Pancreas (tissue), 10 donors: ENCODE measurements around the gene CYS1. TPM values are rescaled to one million over a fixed set of nuclear protein-coding genes. Genes with fewer than 3 reads are reported as not detected.
"Not testable (repeated sequence)": the region's sequence is repeated elsewhere in the genome, so short reads cannot be mapped to it uniquely, and the experiment has no call there.

ENCODE experiments used
- ATAC-seq, 4 donors: fragments of 200-7000 bp; cut with Tn5 transposase; one replicate each; pipeline versions ENCODE4 v1.8.0 to v1.9.1; 2020; ENCODE audit warnings: mild to moderate bottlenecking in 4 of 4, moderate library complexity in 4 of 4
- DNase-seq, 6 donors: peaks; one replicate each; pipeline ENCODE4 v3.0.0-alpha.2; 2020
- FAIRE-seq: peaks from 2 replicates; lab custom pipeline; 2012; peaks lifted over from hg19 to GRCh38; lab: Jason Lieb, UNC
- H3K27ac ChIP-seq, 4 donors: fragments of 200-600 bp; sonication (generic); 1 replicate in 3 of 4; 2 replicates in 1 of 4; pipeline versions ENCODE4 v1.5.0 to v1.8.0; 2020
- H3K27me3 ChIP-seq, 4 donors: fragments of 200-600 bp; one replicate each; pipeline ENCODE4 v1.8.0; 2021
- H3K36me3 ChIP-seq, 3 donors: fragments of 200-600 bp; sonication (generic) in 1 of 3; one replicate each; pipeline versions ENCODE4 v1.5.0 to v1.8.0; 2020 to 2021
- H3K4me1 ChIP-seq, 3 donors: fragments of 200-600 bp; one replicate each; pipeline ENCODE4 v1.8.0; 2021
- H3K4me3 ChIP-seq, 4 donors: fragments of 200-600 bp; sonication (generic) in 2 of 4; one replicate each; pipeline versions ENCODE4 v1.5.0 to v1.8.0; 2020 to 2021
- H3K9me3 ChIP-seq, 4 donors: fragments of 200-600 bp; one replicate each; pipeline ENCODE4 v1.8.0; 2021
- CTCF ChIP-seq, 4 donors: fragments of 200-600 bp; sonication (generic) in 3 of 4; IDR thresholded peaks; one replicate each; pipeline versions ENCODE4 v1.5.0 to v1.8.0; 2021; ENCODE audit warnings: antibody characterized with exemption in 4 of 4
- WGBS, 2 donors: extraction: QIAGEN DNeasy Blood & Tissue Kit; methylation state at CpG; one replicate each; pipeline ENCODE4 v1.1.7; 2013; 5-methylcytosine and 5-hydroxymethylcytosine counted together
- intact Hi-C, 3 donors: fragments of 100-400 bp; cut with DNase I; formaldehyde crosslinking; loops; one replicate each; pipeline versions ENCODE4 v1.11.1 to v1.14.2; 2022
- polyA plus RNA-seq, 2 donors: library from polyadenylated mRNA; stranded (reverse); fragments of 200-250 nt; gene quantifications; one replicate each; pipeline ENCODE4 v1.2.3, GENCODE V29; 2013
- total RNA-seq, 6 donors: library from RNA; stranded (reverse); fragmentation: NEBNext Ultra II Directional in 4 of 6; extraction: Animal tissue kit (Norgen Biotek cat#: 25700) in 4 of 6; gene quantifications; one replicate each; pipeline versions ENCODE4 v1.2.1 to v1.2.4, GENCODE V29; 2021 to 2023
- donor health status: healthy with polysubstance abuse.
- donor health status: DM: no; HTN: no; CAD: no; lungs with moderate emphysema.
- donor health status: DM: no; HTN: no; CAD: no.
- donor health status: control.
- donor health status: control.
- donor health status: Bipolar disorder and iron deficiency.
- donor health status: DM: yes; HTN: yes; CAD: no.
- donor health status: DM: no; HTN: no; CAD: no.
- donor health status: DM: no; HTN: no; CAD: no.
- donor health status: DM: yes; HTN: yes; CAD: no.

CYS1 gene
- total and polyA plus RNA-seq, 8 donors = 18.9 to 51.3 (median 21.7) TPM

- FAIRE-seq (no peak), ATAC-seq (no peak), DNase-seq (peak in 4 of 6 donors; percentile 4 to 53 (median 40))
- peaks cover 14 to 19% (median 18%) of the 10 kb centered on the region in 3 donors for H3K4me1 ChIP-seq
- no peaks in the 10 kb centered on the region for H3K27me3 ChIP-seq
- 90 to 95% methylated on average over 29 of the region's 29 CpGs for WGBS, 2 donors
- H3K9me3 ChIP-seq = no peaks in the 10 kb centered on the region
- TF ChIP-seq CTCF (IDR thresholded peaks at IDR 0.05) = no peak
- intact Hi-C loops = no loop called here
- no peak overlapping the region for H3K27ac ChIP-seq
- no peak overlapping the region for H3K4me3 ChIP-seq
- no peaks in the 10 kb centered on the region for H3K36me3 ChIP-seq
Measured at GRCh38 chr2:10012963-10013461, 67.2 kb downstream of the CYS1 start.

DNA sequence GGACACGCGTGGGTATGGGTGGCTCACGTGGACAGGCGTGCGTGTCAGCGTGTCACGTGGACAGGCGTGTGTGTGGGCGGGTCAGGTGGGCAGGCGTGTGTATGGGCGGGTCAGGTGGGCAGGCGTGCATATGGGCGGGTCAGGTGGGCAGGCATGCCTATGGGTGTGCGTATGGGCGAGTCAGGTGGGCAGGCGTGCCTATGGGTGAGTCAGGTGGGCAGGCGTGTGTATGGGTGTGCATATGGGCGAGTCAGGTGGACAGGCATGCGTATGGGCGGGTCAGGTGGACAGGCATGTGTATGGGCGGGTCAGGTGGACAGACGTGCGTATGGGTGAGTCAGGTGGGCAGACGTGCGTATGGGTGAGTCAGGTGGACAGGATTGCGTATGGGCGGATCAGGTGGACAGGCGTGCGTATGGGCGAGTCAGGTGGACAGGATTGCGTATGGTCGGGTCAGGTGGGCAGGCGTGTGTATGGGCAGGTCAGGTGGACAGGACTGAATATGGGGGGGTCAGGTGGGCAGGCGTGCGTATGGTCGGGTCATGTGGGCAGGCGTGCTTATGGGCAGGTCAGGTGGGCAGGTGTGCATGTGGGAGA lies 67.7 kb downstream of the CYS1 start:
- H3K36me3 ChIP-seq, FAIRE-seq, H3K27ac ChIP-seq, H3K27me3 ChIP-seq, H3K4me3 ChIP-seq, intact Hi-C loops, ATAC-seq, H3K9me3 ChIP-seq: not testable (repeated sequence)
- WGBS, 2 donors = 96% methylated on average over 37 of the region's 37 CpGs
- H3K4me1 ChIP-seq = peaks cover 19 to 25% (median 24%) of the 10 kb centered on the region in 3 donors
- DNase-seq = peak in 3 of 6 donors; percentile 8 to 32 (median 24)

DNA sequence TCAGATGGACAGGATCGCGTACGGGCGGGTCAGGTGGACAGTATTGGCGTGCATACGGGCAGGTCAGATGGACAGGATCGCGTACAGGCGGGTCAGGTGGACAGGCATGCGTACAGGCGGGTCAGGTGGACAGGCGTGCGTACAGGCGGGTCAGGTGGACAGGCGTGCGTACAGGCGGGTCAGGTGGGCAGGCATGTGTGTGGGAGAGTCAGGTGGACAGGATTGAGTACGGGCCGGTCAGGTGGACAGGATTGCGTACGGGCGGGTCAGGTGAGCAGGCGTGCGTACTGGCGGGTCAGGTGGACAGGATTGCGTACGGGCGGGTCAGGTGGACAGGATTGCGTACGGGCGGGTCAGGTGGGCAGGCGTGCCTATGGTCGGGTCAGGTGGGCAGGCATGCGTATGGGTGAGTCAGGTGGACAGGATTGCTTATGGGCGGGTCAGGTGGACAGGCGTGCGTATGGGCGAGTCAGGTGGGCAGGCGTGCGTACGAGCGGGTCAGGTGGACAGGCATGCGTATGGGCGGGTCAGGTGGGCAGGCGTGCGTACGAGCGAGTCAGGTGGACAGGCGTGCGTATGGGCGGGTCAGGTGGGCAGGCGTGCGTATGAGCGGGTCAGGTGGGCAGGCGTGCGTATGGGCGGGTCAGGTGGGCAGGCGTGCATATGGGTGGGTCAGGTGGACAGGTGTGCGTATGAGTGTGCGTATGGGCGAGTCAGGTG lies 68.4 kb downstream of the CYS1 start:
- FAIRE-seq, H3K4me3 ChIP-seq, intact Hi-C loops, H3K36me3 ChIP-seq, H3K27ac ChIP-seq, H3K27me3 ChIP-seq, H3K9me3 ChIP-seq, ATAC-seq: not testable (repeated sequence)
- peak in 4 of 6 donors; percentile 30 to 61 (median 52) for DNase-seq
- peaks cover 26 to 32% (median 31%) of the 10 kb centered on the region in 3 donors for H3K4me1 ChIP-seq
- WGBS, 2 donors = 94 to 97% methylated on average over 54 to 61 of the region's 61 CpGs

DNA sequence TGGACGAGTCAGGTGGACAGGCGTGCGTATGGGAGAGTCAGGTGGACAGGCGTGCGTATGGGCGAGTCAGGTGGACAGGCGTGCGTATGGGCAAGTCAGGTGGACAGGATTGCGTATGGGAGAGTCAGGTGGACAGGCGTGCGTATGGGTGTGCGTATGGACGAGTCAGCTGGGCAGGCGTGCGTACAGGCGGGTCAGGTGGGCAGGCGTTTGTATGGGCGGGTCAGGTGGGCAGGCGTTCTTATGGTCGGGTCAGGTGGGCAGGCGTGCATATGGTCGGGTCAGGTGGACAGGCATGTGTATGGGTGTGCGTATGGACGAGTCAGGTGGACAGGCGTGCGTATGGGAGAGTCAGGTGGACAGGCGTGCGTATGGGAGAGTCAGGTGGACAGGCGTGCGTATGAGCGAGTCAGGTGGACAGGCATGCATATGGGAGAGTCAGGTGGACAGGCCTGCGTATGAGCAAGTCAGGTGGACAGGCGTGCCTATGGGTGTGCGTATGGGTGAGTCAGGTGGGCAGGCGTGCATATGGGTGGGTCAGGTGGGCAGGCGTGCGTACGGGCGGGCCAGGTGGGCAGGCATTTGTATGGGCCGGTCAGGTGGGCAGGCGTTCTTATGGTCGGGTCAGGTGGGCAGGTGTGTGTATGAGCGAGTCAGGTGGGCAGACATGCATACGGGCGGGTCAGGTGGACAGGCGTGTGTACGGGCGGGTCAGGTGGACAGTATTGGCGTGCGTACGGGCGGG lies 69.2 kb downstream of the CYS1 start:
- peak in 3 of 6 donors; percentile 37 to 55 (median 53) for DNase-seq
- H3K9me3 ChIP-seq, intact Hi-C loops, H3K36me3 ChIP-seq, FAIRE-seq, ATAC-seq, H3K27ac ChIP-seq, H3K4me3 ChIP-seq, H3K27me3 ChIP-seq: not testable (repeated sequence)
- H3K4me1 ChIP-seq = peaks cover 33 to 39% (median 38%) of the 10 kb centered on the region in 3 donors
- 97 to 98% methylated on average over 52 of the region's 52 CpGs for WGBS, 2 donors

- H3K27ac ChIP-seq = peak overlapping the region; percentile 89 to 96 (median 92)
- peak overlapping the region in 1 of 4 donors; percentile 10 for H3K4me3 ChIP-seq
- peak; percentile 95 to 99 (median 98) for DNase-seq
- H3K36me3 ChIP-seq = no peaks in the 10 kb centered on the region
- WGBS, 2 donors = 46 to 48% methylated on average over 35 to 36 of the region's 36 CpGs
- no peaks in the 10 kb centered on the region for H3K27me3 ChIP-seq
- ATAC-seq = peak; percentile 84 to 89 (median 86)
- no peaks in the 10 kb centered on the region for H3K9me3 ChIP-seq
- FAIRE-seq = no peak
- H3K4me1 ChIP-seq = peaks cover 33 to 41% (median 38%) of the 10 kb centered on the region in 3 donors
- intact Hi-C loops = no loop called here
- no peak for TF ChIP-seq CTCF (IDR thresholded peaks at IDR 0.05)
Measured at GRCh38 chr2:10009811-10010781, 70.1 kb downstream of the CYS1 start.
